Transverse colon (tissue), 4 donors: ENCODE data around the gene ZNF568. TPM values are rescaled to one million over a fixed set of nuclear protein-coding genes. Genes with fewer than 3 reads are reported as not detected.

Experiments
- DNase-seq: peaks from one replicate; pipeline ENCODE4 v3.0.0-alpha.2; 2019
- H3K27ac ChIP-seq, 4 donors: fragments of 200-600 bp; sonication (generic); 2 replicates each; pipeline ENCODE4 v1.5.1; 2016 to 2018; ENCODE audit warnings: inconsistent platforms in 4 of 4
- H3K27me3 ChIP-seq: fragments of 200-600 bp; sonication (generic); 2 replicates; pipeline ENCODE4 v1.5.1; 2017; ENCODE audit warnings: inconsistent platforms
- H3K36me3 ChIP-seq, 4 donors: fragments of 200-600 bp; sonication (generic); 2 replicates each; pipeline ENCODE4 v1.5.1; 2017 to 2019; ENCODE audit warnings: inconsistent platforms in 4 of 4
- H3K4me1 ChIP-seq, 4 donors: fragments of 200-600 bp; sonication (generic); 2 replicates each; pipeline ENCODE4 v1.5.1; 2017 to 2020; ENCODE audit warnings: inconsistent platforms in 4 of 4
- H3K4me3 ChIP-seq, 4 donors: fragments of 200-600 bp; sonication (generic); 1 replicate in 1 of 4; 2 replicates in 3 of 4; pipeline versions ENCODE4 v1.5.1 to v1.6.1; 2017 to 2019; ENCODE audit warnings: inconsistent platforms in 4 of 4
- H3K9me3 ChIP-seq, 2 donors: fragments of 200-600 bp; sonication (generic); 2 replicates each; pipeline ENCODE4 v1.5.1; 2017 to 2019; ENCODE audit warnings: inconsistent platforms in 2 of 2
- CTCF ChIP-seq, 5 experiments: fragments of 200-600 bp in 3 of 5; fragments of 450-650 bp in 2 of 5; sonication (generic) in 3 of 5; IDR thresholded peaks; 1 replicate in 2 of 5; 2 replicates in 3 of 5; pipeline ENCODE4 v1.5.1; 2016 to 2017; ENCODE audit warnings: antibody characterized with exemption in 5 of 5, inconsistent platforms in 3 of 5, mild to moderate bottlenecking in 2 of 5, moderate library complexity in 1 of 5
- EP300 ChIP-seq: sonication (generic); formaldehyde crosslinking; IDR thresholded peaks from one replicate; pipeline ENCODE4 v1.6.1; 2017; ENCODE audit warnings: antibody characterized with exemption, low read depth
- POLR2A ChIP-seq: fragments of 450-650 bp; IDR thresholded peaks from one replicate; pipeline ENCODE4 v1.6.1; 2016; ENCODE audit warnings: antibody characterized with exemption, mild to moderate bottlenecking, moderate library complexity
- POLR2AphosphoS5 ChIP-seq, 3 donors: sonication (generic); formaldehyde crosslinking; IDR thresholded peaks; one replicate each; pipeline ENCODE4 v1.6.1; 2016; ENCODE audit warnings: antibody characterized with exemption in 3 of 3
- WGBS, 2 donors: methylation state at CpG; one replicate each; pipeline ENCODE4 v1.1.5; 2018; ENCODE audit warnings: low coverage in 1 of 2; 5-methylcytosine and 5-hydroxymethylcytosine counted together
- in situ Hi-C, 4 donors: fragments of 200-750 bp; cut with MboI; loops; one replicate each; pipeline versions ENCODE4 v1.15.0 to v1.15.1; 2017; ENCODE audit warnings: low sequenced_read_pairs in 3 of 4, low pct_ligation_motif_present in 1 of 4, low pct_unique_long_range_greater_than_20kb in 1 of 4
- intact Hi-C: fragments of 100-400 bp; cut with DNase I; formaldehyde crosslinking; loops from one replicate; pipeline ENCODE4 v1.15.1; 2023; ENCODE audit warnings: low total_unique reads
- total RNA-seq, 4 donors: library from RNA; depleted of rRNA; stranded (reverse); fragments of >200 nt; gene quantifications; one replicate each; pipeline ENCODE4 v1.1.0, GENCODE V29; 2016

The ZNF568 gene
- total RNA-seq, 4 donors from 2014 or later: 3.0 to 102 (median 5.2) TPM; not detected in 1

- no peak for TF ChIP-seq CTCF (IDR thresholded peaks at IDR 0.05)
- TF ChIP-seq POLR2A: no peak
- TF ChIP-seq POLR2AphosphoS5 (IDR thresholded peaks at IDR 0.05): no peak
- TF ChIP-seq EP300: no peak
- Histone ChIP-seq H3K27ac (no peak overlapping the region), H3K36me3 (peaks cover 0 to 96% (median 54%) of the 10 kb centered on the region in 4 donors), H3K4me1 (no peaks in the 10 kb centered on the region), H3K9me3 (peaks cover 97 to 100% of the 10 kb centered on the region in 2 donors), H3K27me3 (no peaks in the 10 kb centered on the region), H3K4me3 (no peak overlapping the region)
- WGBS, 2 donors: 89 to 92% methylated on average over 2 of the region's 2 CpGs
- DNase-seq: no peak
- intact Hi-C loops: no loop called here
- in situ Hi-C loops: no loop called here
Measured at GRCh38 chr19:36894849-36895383, 21.2 kb upstream of the ZNF568 start.

DNA sequence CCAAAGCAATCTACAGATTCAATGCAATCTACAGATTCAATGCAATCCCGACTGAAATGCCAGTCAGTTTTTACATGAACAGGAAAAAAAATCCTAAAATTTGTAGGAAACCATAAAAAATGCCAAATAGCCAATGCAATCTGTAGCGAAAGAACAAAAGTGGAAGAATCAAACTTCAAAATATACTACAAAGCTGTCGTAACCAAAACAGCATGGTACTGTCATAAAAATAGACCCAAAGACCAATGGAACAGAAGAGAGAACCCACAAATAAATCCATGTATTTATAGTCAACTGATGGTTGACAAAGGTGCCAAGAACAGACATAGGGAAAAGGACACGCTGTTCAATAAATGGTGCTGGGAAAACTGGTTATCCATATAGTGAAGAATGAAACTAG, 17.7 kb upstream of the ZNF568 start:
- Histone ChIP-seq H3K4me1 (no peaks in the 10 kb centered on the region), H3K36me3 (peaks cover 0 to 93% (median 50%) of the 10 kb centered on the region in 4 donors), H3K9me3 (peaks cover 96 to 99% of the 10 kb centered on the region in 2 donors), H3K27ac (no peak overlapping the region), H3K4me3 (no peak overlapping the region), H3K27me3 (no peaks in the 10 kb centered on the region)
- in situ Hi-C loops (no loop called here), intact Hi-C loops (no loop called here)
- WGBS, 2 donors: 84 to 100% methylated on average over 4 of the region's 4 CpGs
- TF ChIP-seq CTCF (IDR thresholded peaks at IDR 0.05) (no peak), POLR2AphosphoS5 (IDR thresholded peaks at IDR 0.05) (no peak), POLR2A (no peak), EP300 (no peak)
- DNase-seq: no peak

DNA sequence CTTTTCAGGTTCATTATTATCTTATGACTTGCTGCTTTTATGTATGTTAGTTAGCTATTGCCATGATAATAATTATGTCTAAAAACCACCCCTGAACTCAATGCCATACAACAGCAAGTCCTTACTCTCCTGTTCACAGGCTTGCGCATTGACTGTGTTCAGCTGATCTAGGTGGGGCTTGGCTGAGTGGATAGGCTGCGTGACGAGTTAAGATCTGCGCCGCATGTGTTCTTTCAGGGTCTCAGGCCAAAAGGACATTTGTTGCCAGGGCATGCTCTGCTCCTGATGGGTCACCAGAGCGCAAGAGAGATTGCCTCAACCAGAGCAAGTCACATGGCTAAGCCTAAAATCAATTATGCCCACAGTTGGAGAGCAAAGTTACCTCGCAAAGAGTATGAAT, 859 bp downstream of the ZNF568 start:
- TF ChIP-seq POLR2A (no peak), POLR2AphosphoS5 (IDR thresholded peaks at IDR 0.05) (no peak), CTCF (IDR thresholded peaks at IDR 0.05) (no peak), EP300 (no peak)
- WGBS, 2 donors: 60 to 76% methylated on average over 5 to 7 of the region's 7 CpGs
- intact Hi-C loops (no loop called here), in situ Hi-C loops (no loop called here)
- peaks cover 2 to 14% of the 10 kb centered on the region in 2 donors for H3K9me3 ChIP-seq
- H3K36me3 ChIP-seq: peaks cover 0 to 30% (median 3%) of the 10 kb centered on the region in 4 donors
- H3K27me3 ChIP-seq: no peaks in the 10 kb centered on the region
- H3K4me1 ChIP-seq: peaks cover 0 to 15% (median 9%) of the 10 kb centered on the region in 4 donors
- H3K4me3 ChIP-seq: peak overlapping the region; percentile 57 to 81 (median 67)
- H3K27ac ChIP-seq: peak overlapping the region in 3 of 4 donors; percentile 89 to 91 (median 90)
- no peak for DNase-seq

DNA sequence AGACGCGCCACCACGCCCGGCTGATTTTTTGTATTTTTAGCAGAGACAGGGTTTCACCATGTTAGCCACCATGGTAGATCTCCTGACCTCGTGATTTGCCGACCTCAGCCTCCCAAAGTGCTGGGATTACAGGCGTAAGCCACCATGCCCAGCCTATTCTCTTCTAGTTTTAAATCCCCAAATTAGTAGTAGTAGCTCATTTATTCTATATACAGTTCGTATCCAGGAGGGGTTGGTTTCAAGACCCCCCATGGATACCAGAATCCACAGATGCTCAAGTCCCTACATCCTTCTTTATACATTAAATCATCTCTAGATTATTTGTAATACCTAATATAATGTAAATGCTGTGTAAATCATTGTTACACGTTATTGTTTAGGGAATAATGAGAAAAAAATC, 2.0 kb downstream of the ZNF568 start:
- Histone ChIP-seq H3K27me3 (no peaks in the 10 kb centered on the region), H3K36me3 (peaks cover 0 to 26% (median 4%) of the 10 kb centered on the region in 4 donors), H3K9me3 (peaks cover 4 to 7% of the 10 kb centered on the region in 2 donors), H3K4me3 (no peak overlapping the region), H3K4me1 (peaks cover 0 to 15% (median 9%) of the 10 kb centered on the region in 4 donors), H3K27ac (no peak overlapping the region)
- intact Hi-C loops (no loop called here), in situ Hi-C loops (no loop called here)
- 89 to 98% methylated on average over 5 to 9 of the region's 9 CpGs for WGBS, 2 donors
- no peak for TF ChIP-seq POLR2A
- no peak for TF ChIP-seq POLR2AphosphoS5 (IDR thresholded peaks at IDR 0.05)
- TF ChIP-seq CTCF (IDR thresholded peaks at IDR 0.05): no peak
- no peak for TF ChIP-seq EP300
- DNase-seq: no peak
